Putamen (tissue), 1 donor: ENCODE results near the gene PTH2.
"Not testable (repeated sequence)": the region's sequence is repeated elsewhere in the genome, so short reads cannot be mapped to it uniquely, and the experiment has no call there.

Experiments
- DNase-seq: peaks from one replicate; pipeline ENCODE4 v3.0.0-alpha.2; 2016; ENCODE audit warnings: low spot score

The PTH2 gene

DNA sequence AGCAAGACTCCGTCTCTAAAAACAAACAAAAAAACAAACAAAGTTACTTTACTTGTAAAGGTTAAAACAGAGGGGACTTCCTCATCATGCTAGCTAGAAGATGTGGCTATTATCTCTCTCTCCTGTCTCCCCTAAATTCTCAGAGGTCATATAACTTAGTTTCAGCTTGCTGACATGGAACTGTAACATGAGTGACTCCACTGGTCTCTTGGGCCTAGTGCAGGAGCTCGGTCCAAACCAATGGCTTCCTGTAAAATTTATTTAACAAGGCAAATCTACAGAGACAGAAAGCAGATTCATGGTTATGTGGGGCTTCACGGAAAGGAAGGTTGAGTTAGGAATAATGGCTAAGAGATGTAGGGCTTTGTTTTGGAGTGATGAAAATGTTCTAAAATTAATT is 44.7 kb downstream of the PTH2 start:
- no peak for DNase-seq

DNA sequence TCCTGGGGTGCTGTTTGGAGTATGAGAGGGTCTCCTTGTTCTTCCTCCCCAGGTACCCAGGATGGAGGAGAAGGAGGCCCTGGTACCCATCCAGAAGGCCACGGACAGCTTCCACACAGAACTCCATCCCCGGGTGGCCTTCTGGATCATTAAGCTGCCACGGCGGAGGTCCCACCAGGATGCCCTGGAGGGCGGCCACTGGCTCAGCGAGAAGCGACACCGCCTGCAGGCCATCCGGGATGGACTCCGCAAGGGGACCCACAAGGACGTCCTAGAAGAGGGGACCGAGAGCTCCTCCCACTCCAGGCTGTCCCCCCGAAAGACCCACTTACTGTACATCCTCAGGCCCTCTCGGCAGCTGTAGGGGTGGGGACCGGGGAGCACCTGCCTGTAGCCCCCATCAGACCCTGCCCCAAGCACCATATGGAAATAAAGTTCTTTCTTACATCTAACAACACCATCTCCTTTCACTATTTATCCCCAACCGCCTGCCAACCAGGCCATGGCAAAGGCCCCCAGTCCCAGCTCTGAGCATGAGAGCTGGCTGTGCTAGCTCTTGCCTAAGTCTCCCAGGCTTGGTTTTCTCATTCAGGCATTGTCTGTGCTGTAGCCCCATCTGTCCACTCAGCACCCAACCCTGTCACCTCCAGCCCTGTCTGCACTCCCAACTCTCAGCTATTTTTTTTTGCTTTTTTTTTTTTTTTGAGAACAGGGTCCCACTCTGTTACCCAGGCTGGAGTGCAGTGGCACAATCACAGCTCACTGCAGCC is 48.4 kb downstream of the PTH2 start:
- DNase-seq: no peak

- DNase-seq: not testable (repeated sequence)
Measured at GRCh38 chr19:49373174-49373573, 50.1 kb downstream of the PTH2 start.
